T47D (cell line): ENCODE data around the gene CXCR2.
"Not testable (repeated sequence)": the region's sequence is repeated elsewhere in the genome, so short reads cannot be mapped to it uniquely, and the experiment has no call there.

Experiments used
- DNase-seq, 2 experiments: peaks; one replicate each; pipeline versions ENCODE4 v3.0.0 to v3.0.0-alpha.2; 2011 to 2012; ENCODE audit warnings: low read depth in 1 of 2, low spot score in 1 of 2
- JUND ChIP-seq: IDR thresholded peaks from 2 replicates; pipeline ENCODE4 v1.6.1; 2012; ENCODE audit warnings: low read depth
- in situ Hi-C: cut with HindIII; loops from 2 replicates; pipeline ENCODE4 v1.10.0; 2016; ENCODE audit warnings: low sequenced_read_pairs, low pct_unique_long_range_greater_than_20kb

Gene CXCR2

GRCh38 chr2:218169757-218170546 is 44.1 kb downstream of the CXCR2 start:
- no peak for DNase-seq
- no peak for TF ChIP-seq JUND
- in situ Hi-C loops = no loop called here

- DNase-seq, in situ Hi-C loops: not testable (repeated sequence)
Observed at GRCh38 chr2:218171744-218172143, 45.9 kb downstream of the CXCR2 start.

GRCh38 chr2:218172845-218173244 is 47.0 kb downstream of the CXCR2 start:
- no peak for DNase-seq
- no peak for TF ChIP-seq JUND
- in situ Hi-C loops = no loop called here

- DNase-seq = peak in 1 of 2 experiments; percentile 57
- TF ChIP-seq JUND = no peak
- in situ Hi-C loops = no loop called here
Observed at GRCh38 chr2:218179782-218180181, 54.0 kb downstream of the CXCR2 start.

- TF ChIP-seq JUND = no peak
- DNase-seq = no peak
- in situ Hi-C loops = no loop called here
Observed at GRCh38 chr2:218180467-218181114, 54.8 kb downstream of the CXCR2 start.

GRCh38 chr2:218184331-218184730 is 58.5 kb downstream of the CXCR2 start:
- in situ Hi-C loops = no loop called here
- TF ChIP-seq JUND = no peak
- DNase-seq = no peak

- in situ Hi-C loops = no loop called here
- no peak for TF ChIP-seq JUND
- DNase-seq = peak; percentile 24 to 78
Observed at GRCh38 chr2:218186355-218186766, 60.5 kb downstream of the CXCR2 start.
